Naive thymus-derived CD8-positive, alpha-beta T cell (primary cell): ENCODE data around the gene CENPN. TPM values are rescaled to one million over a fixed set of nuclear protein-coding genes. Genes with fewer than 3 reads are reported as not detected.

Experiments used
- ATAC-seq, 2 donors: fragments of 150-1000 bp; cut with Tn5 transposase in 1 of 2; sonication (Bioruptor Pico), chemical (Tn5 transposase) in 1 of 2; 1 replicate in 1 of 2; 2 replicates in 1 of 2; pipeline ENCODE4 v1.10.0; 2021; ENCODE audit warnings: mild to moderate bottlenecking in 2 of 2, moderate library complexity in 2 of 2
- POLR2A ChIA-PET: fragments of 350-600 bp; sonication (Branson Sonifier 250); formaldehyde crosslinking; loops from one replicate; lab custom pipeline; 2021; ENCODE audit warnings: antibody characterized with exemption; lab: Charles Lee
- DNase-seq, 10 donors: peaks; one replicate each; pipeline versions ENCODE4 v3.0.0 to v3.0.0-alpha.2; 2020 to 2022
- H3K27ac Mint-ChIP-seq, 10 donors: one replicate each; pipeline ENCODE4 v1.8.0; 2020 to 2022; ENCODE audit warnings: mild to moderate bottlenecking in 10 of 10, mixed read lengths in 10 of 10, moderate library complexity in 4 of 10, inconsistent platforms in 1 of 10
- H3K27me3 Mint-ChIP-seq, 5 donors: one replicate each; pipeline ENCODE4 v1.8.0; 2021 to 2022; ENCODE audit warnings: mixed read lengths in 5 of 5
- H3K36me3 Mint-ChIP-seq, 3 donors: one replicate each; pipeline ENCODE4 v1.8.0; 2020 to 2022; ENCODE audit warnings: mixed read lengths in 3 of 3, mild to moderate bottlenecking in 2 of 3, inconsistent platforms in 1 of 3
- H3K4me1 Mint-ChIP-seq, 4 donors: one replicate each; pipeline ENCODE4 v1.8.0; 2021 to 2022; ENCODE audit warnings: mixed read lengths in 4 of 4
- H3K4me3 Mint-ChIP-seq, 10 donors: one replicate each; pipeline ENCODE4 v1.8.0; 2020 to 2022; ENCODE audit warnings: mild to moderate bottlenecking in 10 of 10, mixed read lengths in 10 of 10, moderate library complexity in 6 of 10, inconsistent platforms in 1 of 10
- H3K9me3 Mint-ChIP-seq, 9 donors: one replicate each; pipeline ENCODE4 v1.8.0; 2020 to 2022; ENCODE audit warnings: mixed read lengths in 9 of 9, mild to moderate bottlenecking in 3 of 9, inconsistent platforms in 1 of 9, moderate library complexity in 1 of 9
- polyA plus RNA-seq, 3 donors: library from polyadenylated mRNA; unstranded; fragments of 300-500 nt; fragmentation: Illumina TruSeq; gene quantifications; one replicate each; pipeline ENCODE4 v1.2.3, GENCODE V29; 2021
- total RNA-seq, 8 experiments: library from RNA in 2 of 8; stranded (reverse) in 2 of 8; gene quantifications; one replicate each; pipeline ENCODE4 v1.2.3 and lab custom pipeline; 2021 to 2026

CENPN gene
- total and polyA plus RNA-seq, 5 experiments from 2014 or later = 1.4 to 4.5 (median 3.0) TPM

DNA sequence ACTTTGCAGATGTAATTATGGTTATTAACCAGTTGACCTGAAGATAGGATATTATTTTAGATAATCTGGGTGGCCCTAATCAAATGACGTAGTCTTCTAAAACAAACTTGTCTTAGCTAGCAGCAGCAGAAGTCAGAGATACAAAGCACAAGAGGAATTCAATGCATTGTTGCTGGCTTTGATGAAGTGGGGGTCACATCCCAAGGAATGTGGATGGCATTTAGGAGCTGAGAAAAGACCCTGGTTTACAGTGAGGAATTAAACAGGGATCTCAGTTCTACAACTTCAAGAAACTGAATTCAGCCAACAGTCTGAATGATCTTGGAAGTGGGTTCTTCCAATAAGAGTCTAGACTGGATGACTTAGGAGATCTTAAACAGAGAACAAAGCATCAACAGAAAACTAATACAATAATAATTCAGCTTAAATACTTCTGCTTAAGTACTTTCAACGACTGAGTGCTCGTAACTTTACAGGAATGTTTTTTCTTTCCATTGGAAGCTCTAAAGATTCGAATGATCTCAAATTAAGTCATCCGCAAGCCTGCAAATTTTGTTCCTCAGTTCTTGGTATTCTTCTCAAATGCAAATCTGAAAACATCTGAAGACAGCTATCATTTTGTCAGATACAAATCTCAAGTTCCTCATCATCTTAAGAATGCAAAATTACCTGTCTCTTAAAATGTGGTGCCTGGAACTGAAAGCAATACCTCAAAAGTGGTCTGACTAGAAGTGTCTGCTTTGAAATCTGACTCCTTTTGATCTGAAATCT, 66.7 kb downstream of the CENPN start:
- POLR2A ChIA-PET = no interaction called here
- H3K4me3 Mint-ChIP-seq = no peak overlapping the region
- no peak overlapping the region for H3K27ac Mint-ChIP-seq
- no peaks in the 10 kb centered on the region for H3K36me3 Mint-ChIP-seq
- DNase-seq = no peak
- peaks cover 0 to 8% (median 2%) of the 10 kb centered on the region in 4 donors for H3K4me1 Mint-ChIP-seq
- no peaks in the 10 kb centered on the region for H3K9me3 Mint-ChIP-seq
- ATAC-seq = no peak
- H3K27me3 Mint-ChIP-seq = peaks cover 0 to 2% (median 0%) of the 10 kb centered on the region in 5 donors

DNA sequence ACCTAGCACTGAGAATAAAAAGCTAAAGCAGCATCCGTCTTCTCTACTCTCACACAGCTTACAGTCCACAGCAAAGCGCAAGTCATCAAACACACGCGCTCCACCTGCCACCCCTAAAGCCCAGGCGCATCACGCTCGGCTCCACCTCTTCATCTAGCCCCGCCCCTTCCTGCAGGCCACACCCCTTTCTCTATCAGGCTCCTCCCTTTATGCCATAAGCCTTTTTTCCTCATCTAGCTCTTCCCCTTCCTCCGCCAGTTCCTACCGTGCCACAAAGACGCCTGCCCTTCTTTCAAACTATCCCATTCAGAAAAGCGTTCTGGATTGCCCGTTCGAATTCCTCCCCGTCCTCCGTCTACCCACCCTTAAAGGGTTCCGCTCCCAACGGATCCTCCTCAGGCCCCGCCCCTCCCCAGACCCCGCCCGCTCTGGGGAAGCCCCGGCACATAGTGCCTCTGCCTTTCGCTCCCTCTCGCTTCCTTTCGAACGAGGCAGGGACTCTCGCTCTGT, 69.6 kb downstream of the CENPN start:
- Mint-ChIP-seq H3K9me3 (no peaks in the 10 kb centered on the region), H3K27me3 (peaks cover 0 to 2% (median 0%) of the 10 kb centered on the region in 5 donors), H3K27ac (no peak overlapping the region), H3K4me1 (peaks cover 0 to 8% (median 2%) of the 10 kb centered on the region in 4 donors), H3K36me3 (no peaks in the 10 kb centered on the region), H3K4me3 (no peak overlapping the region)
- peak; percentile 82 to 84 for ATAC-seq
- DNase-seq = peak; percentile 88 to 100 (median 94)
- POLR2A ChIA-PET = interaction anchor here (1.2 to 3.4 kb wide), 7 partner anchors 12 to 238 kb away, joined by 3 to 29 read pairs (median 4); partner anchors contain the start of genes ATMIN, CENPN, CMC2 and GAN

DNA sequence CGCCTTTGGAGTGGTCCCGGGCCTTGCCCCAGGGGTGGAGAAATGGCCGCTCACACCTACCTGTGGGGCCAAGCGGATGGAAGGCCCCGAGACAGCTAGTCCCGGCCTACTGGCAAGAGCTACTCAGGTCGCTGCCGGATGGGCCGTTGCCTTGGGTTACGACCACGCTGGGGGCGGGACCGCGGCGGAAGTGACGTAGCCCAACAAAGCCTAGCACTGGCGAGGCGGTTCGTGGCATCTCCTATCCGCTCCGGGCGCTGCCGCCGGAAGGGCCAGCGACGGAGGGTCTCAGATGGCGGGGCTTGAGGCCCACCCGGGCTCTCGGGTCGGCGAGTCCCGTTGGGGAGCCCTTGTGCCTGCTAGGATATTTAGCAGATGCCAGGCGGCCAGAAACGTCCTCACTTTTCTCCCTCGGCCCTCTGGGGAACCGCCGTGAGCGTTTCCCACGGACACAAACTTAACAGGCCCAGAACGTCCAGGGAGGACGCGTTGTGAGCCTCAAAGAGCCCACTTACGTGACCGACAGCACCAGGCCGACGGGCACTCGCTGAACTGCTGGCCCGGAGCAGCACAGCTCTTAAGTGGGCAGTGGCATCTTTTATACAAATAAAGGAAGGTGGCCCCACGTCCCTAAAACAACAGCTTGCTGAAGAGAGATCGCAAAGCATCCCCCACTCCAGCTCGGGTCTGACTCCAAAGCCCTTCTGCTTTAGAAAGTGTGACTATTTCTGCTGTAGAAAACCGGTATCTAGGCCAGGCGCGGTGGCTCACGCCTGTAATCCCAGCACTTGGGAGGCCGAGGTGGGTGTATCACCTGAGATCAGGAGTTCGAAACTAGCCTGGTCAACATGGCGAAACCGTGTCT, 70.3 kb downstream of the CENPN start, which contains the start of gene C16orf46:
Gene C16orf46 (minus strand): TSS at position 163 of the 865 bp plus-strand sequence. CDS start 13,283 bp downstream, outside the sequence.
- peak; percentile 77 to 82 for ATAC-seq

DNA sequence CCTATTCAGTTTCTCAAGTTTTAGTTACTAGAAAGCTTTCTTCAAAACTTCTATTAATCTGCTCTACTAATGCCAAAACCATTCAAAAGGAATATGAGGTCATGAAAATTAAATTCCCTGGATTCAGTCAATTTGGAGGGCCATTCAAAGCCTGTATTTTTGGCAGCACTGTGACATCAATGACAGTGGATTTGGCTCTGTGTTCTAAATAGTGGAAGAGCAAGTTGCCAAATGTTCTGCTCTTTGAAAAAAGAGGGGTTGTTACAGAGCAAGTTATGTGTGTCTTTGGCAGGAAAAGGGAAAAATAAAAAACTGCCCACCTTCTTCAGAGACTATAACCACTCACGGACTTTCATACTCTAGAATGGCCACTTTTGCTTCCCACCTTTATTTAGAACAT, 73.2 kb downstream of the CENPN start:
- H3K36me3 Mint-ChIP-seq = peaks cover 0 to 3% (median 0%) of the 10 kb centered on the region in 3 donors
- H3K9me3 Mint-ChIP-seq = no peaks in the 10 kb centered on the region
- no peak for ATAC-seq
- H3K27ac Mint-ChIP-seq = peak overlapping the region in 2 of 10 donors; percentile 2 to 41
- no peak for DNase-seq
- H3K4me1 Mint-ChIP-seq = peaks cover 0 to 8% (median 2%) of the 10 kb centered on the region in 4 donors
- no peaks in the 10 kb centered on the region for H3K27me3 Mint-ChIP-seq
- POLR2A ChIA-PET = no interaction called here
- H3K4me3 Mint-ChIP-seq = peak overlapping the region in 1 of 10 donors; percentile 38

More for the DNA sequence above, 70.3 kb downstream of the CENPN start, which contains the start of gene C16orf46:
- no peaks in the 10 kb centered on the region for H3K36me3 Mint-ChIP-seq
- peaks cover 0 to 2% (median 0%) of the 10 kb centered on the region in 5 donors for H3K27me3 Mint-ChIP-seq
- H3K9me3 Mint-ChIP-seq = no peaks in the 10 kb centered on the region
- DNase-seq = peak in 9 of 10 donors; percentile 91 to 98 (median 96)
- peaks cover 0 to 8% (median 2%) of the 10 kb centered on the region in 4 donors for H3K4me1 Mint-ChIP-seq
- H3K4me3 Mint-ChIP-seq = peak within 1 kb of the TSS in 3 of 10 donors; percentile 45 to 58 (median 55)
- H3K27ac Mint-ChIP-seq = peak within 1 kb of the TSS in 5 of 10 donors; percentile 24 to 91 (median 43)
- POLR2A ChIA-PET = interaction anchor here (1.2 to 3.4 kb wide), 10 partner anchors 11 to 237 kb away, joined by 3 to 29 read pairs (median 4); partner anchors contain the start of genes ATMIN, CENPN, CMC2 and GAN

DNA sequence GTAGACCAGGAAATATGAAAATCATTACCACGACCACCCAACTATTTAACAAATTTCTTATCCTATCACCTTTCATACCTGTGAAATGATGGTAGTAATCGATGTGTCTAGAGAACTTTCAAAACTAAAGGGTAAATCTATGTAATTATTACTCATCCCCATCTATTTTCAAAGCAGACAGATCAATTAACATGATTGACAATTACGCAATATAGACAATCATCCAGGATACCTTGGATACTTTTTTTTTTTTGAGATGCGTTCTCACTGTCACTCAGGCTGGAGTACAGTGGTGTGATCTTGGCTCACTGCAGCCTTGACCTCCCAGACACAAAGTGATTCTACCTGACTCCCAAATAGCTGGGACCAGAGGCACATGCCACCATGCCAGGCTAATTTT, 74.0 kb downstream of the CENPN start:
- Mint-ChIP-seq H3K4me1 (peaks cover 0 to 8% (median 2%) of the 10 kb centered on the region in 4 donors), H3K36me3 (peaks cover 0 to 3% (median 0%) of the 10 kb centered on the region in 3 donors), H3K27me3 (no peaks in the 10 kb centered on the region), H3K9me3 (no peaks in the 10 kb centered on the region), H3K27ac (no peak overlapping the region), H3K4me3 (no peak overlapping the region)
- DNase-seq = no peak
- no peak for ATAC-seq
- POLR2A ChIA-PET = no interaction called here

Other genes starting within 250 kb of the CENPN start
- gene CDYL2, start 202.6 kb upstream of the CENPN start, total RNA-seq = 10 to 100 TPM; 13.5 to 14.2 TPM
- gene CDYL2, start 202.6 kb upstream of the CENPN start, polyA plus RNA-seq = 1 to 10 TPM in 1 of 3 donors, under 1 TPM in 2; 0.28 to 1.7 (median 0.75) TPM
- gene CMC2, start 329 bp upstream of the CENPN start, total RNA-seq = 10 to 100 TPM; 21.1 to 25.0 TPM
- 10 to 100 TPM; 78.2 to 84.6 (median 80.2) TPM for gene CMC2, start 329 bp upstream of the CENPN start, polyA plus RNA-seq
- 10 to 100 TPM; 40.5 to 48.1 TPM for gene ATMIN, start 28.6 kb downstream of the CENPN start, total RNA-seq
- gene ATMIN, start 28.6 kb downstream of the CENPN start, polyA plus RNA-seq = 10 to 100 TPM; 21.6 to 41.4 (median 27.7) TPM
- under 1 TPM in 1 of 2 experiments, not detected in 1; 0.55 TPM for gene C16orf46, start 70.0 kb downstream of the CENPN start, total RNA-seq
- under 1 TPM; 0.14 to 0.23 (median 0.16) TPM for gene C16orf46, start 70.0 kb downstream of the CENPN start, polyA plus RNA-seq
- 10 to 100 TPM in 1 of 2 experiments, 1 to 10 TPM in 1; 6.5 to 11.9 TPM for gene GCSH, start 89.2 kb downstream of the CENPN start, total RNA-seq
- gene GCSH, start 89.2 kb downstream of the CENPN start, polyA plus RNA-seq = 10 to 100 TPM; 13.5 to 15.8 (median 14.4) TPM
- not detected for gene BCO1, start 231.5 kb downstream of the CENPN start, total RNA-seq
- not detected for gene BCO1, start 231.5 kb downstream of the CENPN start, polyA plus RNA-seq